Measurements from ENCODE around the gene ATP1A4.

GRCh38 chr1:160204526-160205241, 53.3 kb downstream of the ATP1A4 start:
- TF ChIP-seq ATF3 (IDR thresholded peaks at IDR 0.05): no peak
- TF ChIP-seq GABPA (IDR thresholded peaks at IDR 0.05 in 1 of 2, conservative IDR thresholded peaks at IDR 0.05 in 1 of 2): no peak
- no peak for TF ChIP-seq CTCF (IDR thresholded peaks at IDR 0.05; ENCODE audit: low read depth, low read length, missing input control)
- no peak for TF ChIP-seq SP1 (IDR thresholded peaks at IDR 0.05)
- no peak for TF ChIP-seq YY1 (IDR thresholded peaks at IDR 0.05)
- TF ChIP-seq REST (IDR thresholded peaks at IDR 0.05): no peak
- no peak for TF ChIP-seq TAF1 (conservative IDR thresholded peaks at IDR 0.05)
- no peak for TF ChIP-seq EGR1 (IDR thresholded peaks at IDR 0.05; ENCODE audit: low read depth in 2 of 2)
- no peak for TF ChIP-seq RAD21 (IDR thresholded peaks at IDR 0.05)
- no peak for TF ChIP-seq JUND (IDR thresholded peaks at IDR 0.05)
